Stomach (tissue), 4 donors: ENCODE results near the gene ARID5B.

Experiments
- CTCF ChIP-seq, 7 experiments: fragments of 450-650 bp in 4 of 7; fragments of 200-600 bp in 3 of 7; sonication (generic) in 3 of 7; IDR thresholded peaks; one replicate each; pipeline ENCODE4 v1.5.1; 2016 to 2019; ENCODE audit warnings: antibody characterized with exemption in 7 of 7, control low read depth in 2 of 7, mild to moderate bottlenecking in 1 of 7
- EP300 ChIP-seq: sonication (generic); formaldehyde crosslinking; IDR thresholded peaks from one replicate; pipeline ENCODE4 v1.6.1; 2017; ENCODE audit warnings: antibody characterized with exemption
- POLR2A ChIP-seq, 4 donors: fragments of 450-650 bp; IDR thresholded peaks; one replicate each; pipeline ENCODE4 v1.6.1; 2016; ENCODE audit warnings: antibody characterized with exemption in 4 of 4, control low read depth in 2 of 4, mild to moderate bottlenecking in 1 of 4, moderate library complexity in 1 of 4
- POLR2AphosphoS5 ChIP-seq, 3 donors: sonication (generic); formaldehyde crosslinking; IDR thresholded peaks; one replicate each; pipeline ENCODE4 v1.6.1; 2016; ENCODE audit warnings: antibody characterized with exemption in 3 of 3

- no peak for TF ChIP-seq CTCF (IDR thresholded peaks at IDR 0.05)
- TF ChIP-seq POLR2A (IDR thresholded peaks at IDR 0.05), result no peak
- TF ChIP-seq EP300, result no peak
- TF ChIP-seq POLR2AphosphoS5 (IDR thresholded peaks at IDR 0.05), result no peak
These were observed 215.4 kb downstream of the ARID5B start for GRCh38 chr10:62116896-62117295.
